SHP77 treated with DMSO at 0.1 percent for 48 hours (cell line): Measurements from ENCODE around the gene CDH4.

Experiments
- DNase-seq: peaks from one replicate; lab custom pipeline; 2025; lab: John Stamatoyannopoulos, UW

The CDH4 gene

DNA sequence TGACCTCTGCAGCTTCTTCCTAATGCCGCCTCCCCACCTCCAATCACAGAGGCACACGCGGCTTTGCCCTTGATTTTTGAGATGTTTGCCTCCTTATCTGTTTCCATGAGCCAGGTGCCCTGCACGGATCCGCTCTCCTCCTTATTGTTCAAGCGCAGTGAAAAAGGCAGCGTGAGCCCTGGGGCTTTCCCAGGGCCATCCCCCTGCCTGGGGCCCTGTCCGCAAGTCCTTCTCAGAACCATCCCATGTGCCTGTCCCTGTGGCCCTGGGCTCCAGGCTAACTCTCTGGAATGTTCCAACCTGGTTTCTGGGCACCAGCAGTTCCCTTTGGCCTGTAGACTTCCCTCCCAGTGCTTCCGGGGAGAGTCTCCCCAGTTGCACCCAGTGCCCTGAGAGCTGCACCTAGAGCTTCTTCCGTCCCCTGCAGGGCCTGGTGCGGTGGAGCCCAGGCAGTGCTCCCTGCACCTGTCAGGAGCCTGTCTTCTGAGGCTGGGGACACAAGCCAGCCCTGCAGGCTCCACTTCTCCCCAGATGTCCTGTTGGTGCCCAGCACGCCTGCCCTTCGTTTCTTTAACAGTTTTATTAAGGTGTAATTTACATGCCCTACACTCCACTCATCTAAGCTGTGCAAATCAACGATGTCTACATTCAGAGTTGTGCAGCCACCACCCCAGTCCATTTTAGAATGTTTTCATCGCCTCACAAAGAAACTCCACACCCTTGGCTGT, 330.3 kb downstream of the CDH4 start:
- DNase-seq = no peak

DNA sequence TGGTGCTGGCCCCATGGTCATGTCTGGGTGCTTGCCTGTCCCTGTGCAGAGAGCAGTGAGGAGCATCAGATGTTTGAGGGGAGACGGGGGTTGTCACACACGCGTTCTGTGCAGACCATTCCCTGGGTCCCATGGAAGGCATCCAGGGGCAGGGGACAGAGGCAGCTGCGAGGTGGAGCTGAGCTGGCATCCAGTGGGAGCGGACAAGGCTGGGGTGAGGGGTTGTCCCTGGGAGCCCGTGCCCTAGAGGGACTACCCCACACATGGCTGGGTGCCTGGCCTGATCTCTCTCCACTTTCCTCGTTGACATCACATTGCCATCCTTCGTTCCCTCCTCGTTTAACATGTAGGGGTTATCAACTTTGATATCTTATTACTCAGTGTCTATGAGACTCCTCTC, 331.3 kb downstream of the CDH4 start:
- DNase-seq = no peak

DNA sequence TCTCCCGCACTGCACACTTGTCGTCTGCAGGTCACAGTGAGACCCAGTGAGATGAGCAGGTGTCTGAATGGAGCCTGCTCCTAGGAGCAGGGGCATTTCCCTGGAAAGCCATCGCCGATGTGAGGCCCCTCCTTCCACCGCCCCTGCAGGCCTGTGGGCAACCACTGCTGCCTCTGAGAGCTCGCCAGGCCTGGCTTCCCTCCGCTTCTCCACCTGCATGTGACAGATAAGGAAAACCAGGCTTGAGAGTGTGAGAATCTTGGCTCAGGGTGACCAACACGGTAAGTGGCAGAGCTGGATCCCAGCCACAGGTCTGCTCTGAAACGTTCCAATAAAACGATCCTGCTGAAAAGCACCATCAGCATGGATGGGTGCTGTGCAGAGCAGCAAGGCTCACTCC, 332.8 kb downstream of the CDH4 start:
- no peak for DNase-seq

DNA sequence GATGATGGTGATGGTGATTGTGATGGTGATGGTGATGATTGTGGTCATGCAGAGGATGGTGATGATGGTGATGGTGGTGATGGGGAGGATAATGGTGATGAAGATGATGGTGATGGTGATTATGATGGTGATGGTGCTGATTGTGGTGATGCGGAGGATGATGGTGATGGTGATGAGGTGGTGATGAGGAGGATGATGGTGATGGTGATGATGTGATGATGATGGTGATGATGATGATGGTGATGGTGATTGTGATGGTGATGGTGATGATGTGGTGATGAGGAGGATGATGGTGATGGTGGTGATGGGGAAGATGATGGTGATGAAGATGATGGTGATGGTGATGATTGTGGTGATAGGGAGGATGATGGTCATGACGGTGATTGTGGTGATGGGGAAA, 333.7 kb downstream of the CDH4 start:
- DNase-seq = no peak

DNA sequence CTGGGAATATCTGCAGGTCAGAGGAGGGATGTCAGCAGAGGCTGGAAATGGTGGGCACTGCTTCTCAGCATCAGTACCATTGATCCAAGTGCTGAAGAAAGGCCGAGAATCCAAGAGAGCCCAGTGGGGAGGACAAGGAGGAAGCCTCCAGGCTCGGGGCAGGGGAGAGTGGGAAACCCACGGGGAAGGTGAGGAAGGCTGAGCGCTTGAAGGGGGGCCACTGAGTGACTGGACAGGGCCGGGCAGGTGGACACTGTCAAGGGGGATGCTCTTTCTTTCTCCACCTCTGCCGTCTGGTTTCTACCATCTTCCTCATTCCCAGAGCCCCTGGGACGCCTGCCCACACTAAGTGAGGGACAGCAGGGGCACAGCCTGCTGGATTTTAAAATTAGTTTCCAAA, 335.0 kb downstream of the CDH4 start:
- no peak for DNase-seq

DNA sequence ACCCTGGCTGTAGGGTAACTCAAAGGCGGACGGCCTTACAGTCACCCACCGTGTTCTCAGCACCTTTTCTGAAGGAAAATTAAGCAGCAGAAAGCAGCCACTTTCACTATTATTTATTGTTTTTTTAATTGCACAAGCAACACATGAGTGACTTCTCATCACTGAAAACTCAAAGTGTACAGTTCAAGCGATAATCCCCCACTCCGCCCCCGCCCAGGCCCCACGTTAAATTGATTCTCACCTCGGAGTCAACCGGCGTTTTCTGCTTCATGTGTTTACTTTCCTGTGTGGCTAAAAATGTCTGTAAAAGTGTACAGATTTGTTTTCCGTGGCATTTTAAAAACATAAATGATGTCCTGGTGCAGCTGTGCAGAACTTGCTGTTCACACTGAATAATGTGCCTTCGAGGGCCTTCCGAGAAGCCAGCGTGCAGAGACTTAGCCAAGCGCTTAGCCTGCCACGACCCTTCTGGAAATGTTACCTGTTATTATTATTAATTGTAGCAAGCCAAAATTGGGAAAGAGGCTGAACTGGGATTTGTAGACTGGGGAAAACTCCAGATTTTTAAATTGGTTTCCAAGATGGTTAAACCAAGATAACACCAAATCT, 335.7 kb downstream of the CDH4 start:
- no peak for DNase-seq

DNA sequence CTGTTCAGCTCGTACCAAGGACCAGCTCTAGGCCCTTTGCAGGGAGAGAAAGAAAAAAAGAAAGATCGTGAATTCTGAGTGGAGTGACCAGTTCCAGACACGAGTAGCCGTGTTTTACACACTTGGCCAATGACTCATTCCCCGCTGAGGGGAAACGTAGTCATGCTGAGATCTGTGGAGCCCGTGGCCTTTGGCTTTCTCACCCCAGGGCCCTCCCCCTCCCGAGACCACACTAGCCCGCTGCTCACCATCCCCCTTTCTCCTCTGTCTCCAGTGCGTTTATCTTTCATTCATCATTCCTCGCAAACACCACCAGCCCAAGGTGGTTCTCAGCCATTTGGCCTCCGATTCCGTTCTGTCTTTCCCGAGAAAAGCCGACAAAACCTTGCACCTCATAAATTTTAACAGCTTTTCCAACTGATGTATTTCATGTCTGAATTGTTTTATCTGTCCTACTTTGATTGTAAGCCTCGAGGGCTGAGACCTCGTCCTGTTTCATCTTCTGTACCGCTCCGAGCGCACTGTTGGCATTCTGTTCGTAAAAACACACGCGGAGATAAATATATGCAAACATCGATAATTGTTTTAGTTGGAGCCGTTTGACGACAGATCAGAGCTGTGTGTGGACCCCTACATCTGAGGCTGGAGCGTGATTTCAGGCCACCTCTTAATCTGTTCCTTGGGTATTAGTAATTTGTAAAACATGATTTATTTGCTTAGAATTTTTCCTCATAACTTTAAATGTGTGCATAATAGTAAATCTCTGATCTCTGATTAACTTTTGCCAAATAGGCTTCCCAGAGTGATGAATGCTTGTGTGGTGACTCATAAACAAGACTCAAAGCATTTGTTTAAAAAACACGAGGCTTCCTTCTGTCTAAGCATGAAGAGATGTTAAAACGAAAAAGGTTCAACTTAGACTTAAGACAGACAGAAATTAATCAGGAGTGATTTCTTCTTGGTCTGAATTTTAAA, 336.6 kb downstream of the CDH4 start:
- DNase-seq = no peak

DNA sequence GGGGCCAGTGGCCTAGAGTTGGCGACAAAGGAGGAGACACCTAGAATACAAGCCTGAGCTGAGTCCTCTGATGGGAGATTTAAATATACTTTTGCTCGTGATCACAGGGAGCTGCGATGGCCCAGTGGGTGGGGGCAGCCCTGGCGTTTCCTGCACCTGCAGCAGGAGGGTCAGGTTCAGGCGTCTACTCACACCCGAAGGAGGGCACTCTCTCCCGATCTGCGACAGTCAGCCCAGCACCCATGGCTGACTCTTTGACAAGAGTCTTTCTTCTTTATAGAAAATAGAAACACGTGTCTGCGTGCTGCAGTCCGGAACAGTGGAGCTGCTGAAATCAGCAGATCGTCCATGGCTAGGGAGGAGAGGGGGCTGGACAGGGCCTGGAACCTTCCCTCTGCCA, 338.2 kb downstream of the CDH4 start:
- no peak for DNase-seq

DNA sequence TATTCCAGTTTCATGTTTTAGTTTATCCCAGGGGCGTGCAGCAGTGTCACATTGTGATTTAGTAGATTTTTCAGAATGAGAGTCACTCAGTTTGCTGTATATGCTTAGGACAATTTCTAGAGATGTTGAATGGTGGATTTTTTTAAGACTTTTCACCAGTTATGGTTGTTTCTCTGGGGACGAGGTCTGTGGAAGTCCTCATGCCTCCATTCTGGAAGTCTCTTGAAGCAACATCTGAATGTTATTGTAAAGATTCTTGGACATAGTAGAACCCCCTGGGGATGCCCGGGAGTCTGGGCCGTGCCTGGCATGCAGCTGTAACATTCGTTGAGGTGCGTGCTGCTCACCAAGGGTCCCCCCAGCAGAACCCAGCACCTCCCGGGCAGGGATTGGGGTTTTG, 341.5 kb downstream of the CDH4 start:
- DNase-seq = no peak

DNA sequence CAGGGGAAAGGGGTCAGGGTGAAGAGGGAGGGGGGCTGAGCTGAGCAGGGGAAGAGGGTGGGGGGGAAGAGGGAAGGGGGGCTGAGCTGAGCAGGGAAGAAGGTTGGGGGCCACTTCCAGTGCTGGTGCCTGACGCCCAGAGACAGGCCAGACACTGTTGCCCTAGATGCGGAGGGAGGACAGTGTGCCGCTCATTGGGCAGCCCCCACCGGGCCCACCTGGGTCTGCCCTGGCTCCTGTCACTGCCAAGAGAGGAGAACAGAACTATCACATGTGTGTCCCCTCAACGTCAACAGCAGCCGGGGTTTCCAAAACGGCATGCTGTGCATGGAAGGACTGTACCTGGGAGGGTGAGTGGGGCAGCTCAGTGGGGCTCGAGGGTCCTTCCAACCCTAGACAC, 342.1 kb downstream of the CDH4 start:
- no peak for DNase-seq

DNA sequence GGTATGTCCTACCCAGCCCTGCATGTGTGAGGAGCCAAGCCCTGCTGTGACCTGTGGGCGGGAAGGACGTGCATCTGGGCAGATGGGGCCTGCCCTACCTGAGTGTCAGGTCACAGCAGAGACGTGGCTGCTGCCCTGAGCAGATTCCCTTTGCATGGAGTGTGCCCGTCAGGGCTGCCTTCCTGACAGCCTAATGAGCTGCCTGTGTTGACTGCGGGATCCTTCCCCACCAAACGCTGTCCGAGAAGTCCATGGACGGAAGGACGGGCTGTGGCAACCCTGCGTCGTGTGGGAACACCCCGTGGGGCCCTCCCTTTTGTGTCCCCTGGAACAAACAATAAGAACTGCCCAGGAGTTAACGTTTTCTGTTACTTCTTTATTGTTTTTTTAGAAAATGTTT, 343.2 kb downstream of the CDH4 start:
- DNase-seq = no peak

DNA sequence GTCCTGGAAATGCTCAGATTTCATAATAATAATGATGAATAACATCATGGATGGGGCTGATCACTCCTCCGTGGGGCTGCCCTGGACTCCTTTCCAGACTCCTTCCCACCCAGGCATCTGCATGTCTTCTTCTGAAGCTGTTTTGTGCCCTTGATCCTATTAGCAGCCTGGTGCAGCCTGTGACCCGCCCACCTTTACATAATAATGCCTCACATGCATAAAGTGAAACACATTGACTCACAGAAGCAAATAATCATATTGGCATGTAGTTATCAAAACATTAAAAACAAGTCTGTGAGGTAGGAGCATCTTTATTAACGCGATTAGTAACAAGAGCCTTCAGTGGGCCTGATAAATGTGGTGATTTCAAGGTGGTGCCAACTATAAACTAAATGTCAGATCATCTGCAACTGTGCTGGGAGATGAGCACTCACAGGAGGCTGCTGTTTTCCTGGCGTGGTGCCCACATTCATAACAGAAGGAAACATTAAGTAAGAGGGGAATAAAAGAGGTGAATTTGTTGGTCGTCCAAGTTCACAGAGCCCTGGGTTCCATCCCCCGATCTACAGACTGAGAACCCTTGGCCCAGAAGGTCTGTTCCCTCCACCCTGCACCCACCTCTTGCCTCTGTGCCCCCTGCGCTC, 344.7 kb downstream of the CDH4 start:
- no peak for DNase-seq

DNA sequence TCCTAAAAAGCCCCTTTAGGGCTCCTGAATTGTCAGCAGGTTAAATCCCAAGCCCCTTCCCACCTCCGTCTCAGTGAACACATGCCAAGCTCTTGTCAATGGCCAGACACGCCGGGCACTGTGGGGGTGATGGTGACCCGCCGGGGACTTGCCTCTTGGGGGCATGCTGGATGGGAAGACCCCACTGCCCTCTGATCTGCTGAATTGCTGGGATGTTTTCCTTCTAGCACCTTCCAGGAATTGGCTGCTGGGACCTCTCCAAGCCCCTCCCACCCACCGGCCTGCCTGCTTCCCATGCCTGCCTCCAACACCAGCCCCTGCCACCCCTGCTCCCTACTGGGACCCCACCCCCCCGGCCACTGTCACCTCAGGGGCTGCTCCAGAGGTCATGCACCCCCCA, 345.9 kb downstream of the CDH4 start:
- DNase-seq = no peak

DNA sequence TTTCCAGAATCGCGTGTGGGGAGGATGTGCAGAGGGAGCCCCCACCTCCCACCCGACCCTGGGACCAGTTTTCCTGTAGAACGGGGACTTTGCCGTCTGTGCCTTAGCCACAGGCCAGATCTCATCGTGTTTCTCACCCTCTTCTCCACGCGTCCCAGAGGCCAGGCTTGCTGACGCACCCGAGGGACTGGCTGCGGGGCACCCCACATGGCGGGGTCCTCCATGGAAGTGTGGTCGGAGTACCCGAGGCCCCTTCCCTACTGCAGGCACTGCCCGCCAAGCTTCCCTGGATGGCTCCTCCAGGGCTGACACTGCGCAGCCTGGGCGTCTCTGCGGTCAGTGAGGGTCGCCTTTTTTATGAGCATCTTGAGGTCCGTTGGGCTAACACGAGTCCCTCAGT, 346.5 kb downstream of the CDH4 start:
- DNase-seq = no peak

DNA sequence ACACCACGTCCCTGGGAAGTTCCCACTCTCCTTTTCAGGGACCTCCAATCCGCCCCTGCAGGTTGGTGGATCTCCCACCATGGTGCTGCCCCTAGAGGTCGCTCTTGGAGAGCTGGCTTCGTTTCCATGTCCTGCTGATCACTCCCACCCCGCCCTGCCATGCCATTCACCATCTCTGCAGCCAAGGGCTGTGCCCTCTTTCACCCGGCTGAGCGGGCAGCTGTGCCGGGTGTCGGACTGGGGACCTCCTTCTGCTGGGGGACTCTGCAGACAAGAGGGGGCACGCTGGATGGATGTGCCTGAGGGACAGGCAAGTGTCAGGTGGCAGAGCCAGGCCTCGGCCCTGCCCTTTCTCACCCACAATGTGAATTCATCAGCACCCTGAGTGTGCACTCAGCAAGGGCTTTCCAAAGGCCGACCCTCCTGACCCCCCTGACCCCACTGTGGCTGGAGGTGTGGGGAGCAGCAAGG, 347.0 kb downstream of the CDH4 start:
- DNase-seq = no peak

DNA sequence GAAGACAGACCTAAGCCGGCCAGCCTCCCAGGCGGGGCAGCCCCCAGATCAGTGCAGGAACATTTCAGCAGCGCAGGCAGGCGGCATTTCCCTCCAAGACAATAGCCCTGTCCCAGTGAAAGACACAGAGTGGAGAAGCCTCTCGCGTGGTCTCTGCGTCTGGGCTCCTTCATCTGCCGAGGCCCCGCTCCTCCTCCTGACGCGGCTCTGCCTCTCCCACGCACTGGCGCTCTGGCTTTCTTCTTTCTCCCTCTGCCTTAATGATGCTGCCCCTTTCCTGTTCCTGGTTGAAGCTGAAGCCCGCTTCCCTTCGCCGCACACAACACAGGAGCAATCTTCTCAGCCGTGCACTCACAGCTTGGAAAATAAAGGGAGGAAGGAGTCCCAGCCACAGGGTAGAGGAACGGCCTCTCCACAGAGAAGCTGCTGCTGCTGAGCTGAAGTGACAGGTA, 347.5 kb downstream of the CDH4 start:
- DNase-seq = no peak

DNA sequence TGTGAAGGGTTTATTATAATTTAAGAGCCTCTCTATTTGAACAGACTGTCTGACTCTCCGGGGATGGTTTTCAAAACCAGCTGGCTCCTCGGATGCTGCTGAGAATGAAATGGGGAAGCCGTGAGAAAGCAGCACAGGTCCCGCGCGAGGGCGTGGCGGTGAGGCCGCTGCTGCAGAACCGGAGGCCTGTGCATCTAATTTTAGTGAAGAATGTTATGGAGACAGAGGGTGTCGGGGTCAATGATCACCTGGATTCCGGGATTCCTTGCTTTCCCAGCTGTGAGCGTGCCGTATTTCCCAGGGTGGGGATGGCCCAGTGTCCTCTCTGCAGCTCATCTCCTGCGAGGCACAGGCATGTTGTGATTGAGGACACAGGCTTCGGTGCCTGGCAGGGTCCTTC, 348.0 kb downstream of the CDH4 start:
- DNase-seq = no peak

DNA sequence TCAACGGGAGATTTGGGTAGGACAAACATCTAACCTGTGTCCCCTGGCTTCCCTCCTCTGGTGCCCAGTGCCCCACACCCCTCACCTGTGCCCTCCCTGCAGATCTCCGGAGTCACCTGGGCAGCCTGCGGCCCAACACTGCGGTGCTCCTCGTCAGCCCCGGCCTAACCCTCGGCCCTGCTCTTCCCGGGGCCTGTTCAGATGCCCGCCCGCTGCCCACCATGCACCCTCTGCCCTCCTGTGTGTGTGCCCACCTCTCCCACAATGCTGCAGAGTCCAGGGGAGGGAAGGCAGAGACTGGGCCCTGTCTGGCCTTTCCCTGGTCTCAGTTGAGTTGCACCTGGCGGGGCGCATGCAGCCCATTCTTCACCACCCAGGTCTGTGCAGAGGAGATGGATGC, 349.3 kb downstream of the CDH4 start:
- DNase-seq = no peak

DNA sequence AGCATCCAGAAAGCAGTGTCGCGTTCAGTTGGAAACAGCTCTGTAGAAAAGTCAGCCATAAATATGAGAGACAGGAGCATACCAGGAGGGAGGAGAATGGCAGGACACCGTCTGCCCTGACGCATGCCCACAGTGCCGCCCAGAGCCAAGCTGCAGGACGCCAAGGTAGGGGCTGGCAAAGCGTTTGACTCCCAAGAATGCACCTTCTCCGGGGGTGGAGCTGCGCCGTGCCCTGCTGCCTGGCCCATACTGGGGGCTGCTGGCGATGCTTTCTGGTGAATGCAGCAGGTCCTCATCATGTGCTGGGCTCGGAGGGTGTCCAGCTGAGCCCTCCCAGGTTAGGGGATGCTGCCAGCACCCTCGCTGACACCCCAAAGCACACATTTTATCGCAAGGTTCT, 349.8 kb downstream of the CDH4 start:
- no peak for DNase-seq

DNA sequence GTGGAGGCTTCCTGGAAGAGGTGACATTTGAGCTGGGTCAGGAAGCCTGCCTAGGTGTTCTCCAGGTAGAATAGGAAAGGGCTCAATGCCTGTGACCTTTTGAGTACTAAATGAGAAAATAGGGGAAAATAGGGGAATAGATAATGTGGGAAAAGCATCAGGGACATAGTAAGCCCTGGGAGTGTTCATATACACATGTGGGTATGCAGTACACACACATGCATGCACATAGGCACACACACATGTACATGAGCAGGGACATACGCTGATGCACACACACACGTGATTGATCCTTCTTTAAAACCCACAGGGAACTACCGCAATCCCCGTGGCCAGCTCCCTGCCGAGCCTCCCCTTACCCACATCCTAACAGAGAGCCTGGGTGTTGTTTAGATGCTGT, 351.7 kb downstream of the CDH4 start:
- DNase-seq = no peak

DNA sequence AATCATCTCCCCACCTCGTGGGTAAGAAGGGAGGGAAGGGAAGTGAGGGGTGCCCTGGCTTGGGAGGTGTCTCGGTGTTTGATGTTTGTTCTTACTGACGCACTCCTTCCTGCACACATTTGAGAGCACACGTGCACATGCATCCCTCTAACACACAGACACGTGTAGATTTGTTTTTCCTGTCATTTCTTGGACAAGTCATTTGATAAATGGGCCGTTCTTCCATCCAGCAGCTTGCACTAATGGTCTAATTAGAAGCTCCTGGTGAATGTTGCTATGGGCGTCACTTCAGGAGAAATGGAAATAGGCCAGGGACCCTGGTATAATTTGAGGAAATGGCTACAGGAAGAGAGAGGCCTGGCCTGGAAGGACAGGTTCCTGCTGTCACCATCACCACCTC, 352.5 kb downstream of the CDH4 start:
- DNase-seq = no peak

DNA sequence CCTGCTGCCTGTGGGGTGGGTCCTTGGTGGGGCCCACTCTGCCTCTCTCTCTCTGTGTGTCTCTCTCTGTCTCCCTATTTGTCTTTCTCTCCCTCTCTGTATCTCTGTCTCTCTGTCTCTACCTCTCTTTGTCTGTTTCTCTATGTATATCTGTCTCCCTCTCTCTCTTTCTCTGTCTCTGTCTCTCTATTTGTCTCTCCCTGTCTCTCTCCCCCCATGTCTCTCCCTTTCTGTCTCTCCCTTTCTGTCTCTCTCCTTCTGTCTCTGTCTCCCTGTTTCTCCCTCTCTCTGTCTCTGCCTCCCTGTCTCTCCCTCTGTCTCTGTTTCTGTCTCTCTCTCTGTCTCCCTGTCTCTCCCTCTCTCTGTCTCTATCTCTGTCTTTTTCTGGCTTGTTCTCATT, 353.2 kb downstream of the CDH4 start:
- DNase-seq = no peak
